ENCODE data around the gene APMAP.

DNA sequence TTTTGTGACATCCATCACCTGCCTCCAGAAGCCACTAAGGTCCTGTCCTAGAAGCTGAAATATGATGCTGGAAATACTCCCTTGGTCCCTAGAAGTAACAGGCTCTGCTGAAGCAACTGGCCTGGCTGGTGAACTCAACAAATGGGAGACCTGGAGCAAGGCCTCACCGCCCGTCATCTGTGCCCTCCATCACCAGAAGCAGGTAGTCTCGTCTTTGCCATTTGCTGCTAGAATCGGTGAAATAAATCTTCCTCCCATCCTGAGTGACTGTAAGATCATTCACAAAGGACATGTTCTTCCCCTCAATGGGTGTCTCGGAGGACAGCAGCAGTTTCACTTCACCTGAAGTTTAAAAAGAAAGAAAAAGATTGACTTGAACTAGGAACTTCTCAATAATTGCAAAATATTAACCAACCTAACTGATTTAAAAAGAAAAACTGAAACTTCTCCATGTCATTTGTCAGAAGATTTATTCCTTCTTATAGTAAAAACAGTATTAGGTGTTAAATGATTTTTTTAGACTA is 22.5 kb downstream of the APMAP start:
- TF ChIP-seq, protein P1, sequence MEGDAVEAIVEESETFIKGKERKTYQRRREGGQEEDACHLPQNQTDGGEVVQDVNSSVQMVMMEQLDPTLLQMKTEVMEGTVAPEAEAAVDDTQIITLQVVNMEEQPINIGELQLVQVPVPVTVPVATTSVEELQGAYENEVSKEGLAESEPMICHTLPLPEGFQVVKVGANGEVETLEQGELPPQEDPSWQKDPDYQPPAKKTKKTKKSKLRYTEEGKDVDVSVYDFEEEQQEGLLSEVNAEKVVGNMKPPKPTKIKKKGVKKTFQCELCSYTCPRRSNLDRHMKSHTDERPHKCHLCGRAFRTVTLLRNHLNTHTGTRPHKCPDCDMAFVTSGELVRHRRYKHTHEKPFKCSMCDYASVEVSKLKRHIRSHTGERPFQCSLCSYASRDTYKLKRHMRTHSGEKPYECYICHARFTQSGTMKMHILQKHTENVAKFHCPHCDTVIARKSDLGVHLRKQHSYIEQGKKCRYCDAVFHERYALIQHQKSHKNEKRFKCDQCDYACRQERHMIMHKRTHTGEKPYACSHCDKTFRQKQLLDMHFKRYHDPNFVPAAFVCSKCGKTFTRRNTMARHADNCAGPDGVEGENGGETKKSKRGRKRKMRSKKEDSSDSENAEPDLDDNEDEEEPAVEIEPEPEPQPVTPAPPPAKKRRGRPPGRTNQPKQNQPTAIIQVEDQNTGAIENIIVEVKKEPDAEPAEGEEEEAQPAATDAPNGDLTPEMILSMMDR (IDR thresholded peaks at IDR 0.05): no peak
- no peak for TF ChIP-seq ZFX (IDR thresholded peaks at IDR 0.05; ENCODE audit: borderline replicate concordance)

All from 22Rv1 (cell line).